ENCODE data around the gene MR1.

MR1 gene

GRCh38 chr1:181079920-181080319 lies 46.1 kb downstream of the MR1 start:
- Histone ChIP-seq H3K27ac (ENCODE audit: insufficient read depth, low read length, poor library complexity, severe bottlenecking) (no peak overlapping the region), H3K4me1 (ENCODE audit: control insufficient read depth, insufficient read depth, low read length, poor library complexity, severe bottlenecking) (no peaks in the 10 kb centered on the region), H3K36me3 (ENCODE audit: control insufficient read depth, insufficient read depth, low read length) (no peaks in the 10 kb centered on the region), H3K27me3 (replicated peaks; ENCODE audit: control insufficient read depth, insufficient read depth, low read length, poor library complexity, severe bottlenecking) (no peaks in the 10 kb centered on the region), H3K9me3 (ENCODE audit: control insufficient read depth, low read length) (no peaks in the 10 kb centered on the region), H3K4me3 (ENCODE audit: insufficient read depth, low read depth, low read length, poor library complexity, severe bottlenecking) (no peak overlapping the region)
- no peak for DNase-seq

- Histone ChIP-seq H3K4me3 (ENCODE audit: insufficient read depth, low read depth, low read length, poor library complexity, severe bottlenecking) (no peak overlapping the region), H3K27me3 (replicated peaks; ENCODE audit: control insufficient read depth, insufficient read depth, low read length, poor library complexity, severe bottlenecking) (no peaks in the 10 kb centered on the region), H3K9me3 (ENCODE audit: control insufficient read depth, low read length) (no peaks in the 10 kb centered on the region), H3K4me1 (ENCODE audit: control insufficient read depth, insufficient read depth, low read length, poor library complexity, severe bottlenecking) (no peaks in the 10 kb centered on the region), H3K36me3 (ENCODE audit: control insufficient read depth, insufficient read depth, low read length) (no peaks in the 10 kb centered on the region), H3K27ac (ENCODE audit: insufficient read depth, low read length, poor library complexity, severe bottlenecking) (no peak overlapping the region)
- DNase-seq = no peak
Observed at GRCh38 chr1:181080556-181080955, 46.8 kb downstream of the MR1 start.

- Histone ChIP-seq H3K27ac (ENCODE audit: insufficient read depth, low read length, poor library complexity, severe bottlenecking) (no peak overlapping the region), H3K9me3 (ENCODE audit: control insufficient read depth, low read length) (no peaks in the 10 kb centered on the region), H3K4me3 (ENCODE audit: insufficient read depth, low read depth, low read length, poor library complexity, severe bottlenecking) (no peak overlapping the region), H3K4me1 (ENCODE audit: control insufficient read depth, insufficient read depth, low read length, poor library complexity, severe bottlenecking) (no peaks in the 10 kb centered on the region), H3K27me3 (replicated peaks; ENCODE audit: control insufficient read depth, insufficient read depth, low read length, poor library complexity, severe bottlenecking) (no peaks in the 10 kb centered on the region), H3K36me3 (ENCODE audit: control insufficient read depth, insufficient read depth, low read length) (no peaks in the 10 kb centered on the region)
- no peak for DNase-seq
Observed at GRCh38 chr1:181081395-181081794, 47.6 kb downstream of the MR1 start.

GRCh38 chr1:181083842-181084605 lies 50.2 kb downstream of the MR1 start:
- H3K36me3 ChIP-seq (ENCODE audit: control insufficient read depth, insufficient read depth, low read length) = no peaks in the 10 kb centered on the region
- DNase-seq = peak; percentile 25 to 38 (median 32)
- no peak overlapping the region for H3K27ac ChIP-seq (ENCODE audit: insufficient read depth, low read length, poor library complexity, severe bottlenecking)
- H3K4me3 ChIP-seq (ENCODE audit: insufficient read depth, low read depth, low read length, poor library complexity, severe bottlenecking) = no peak overlapping the region
- no peaks in the 10 kb centered on the region for H3K9me3 ChIP-seq (ENCODE audit: control insufficient read depth, low read length)
- no peaks in the 10 kb centered on the region for H3K4me1 ChIP-seq (ENCODE audit: control insufficient read depth, insufficient read depth, low read length, poor library complexity, severe bottlenecking)
- no peaks in the 10 kb centered on the region for H3K27me3 ChIP-seq (replicated peaks; ENCODE audit: control insufficient read depth, insufficient read depth, low read length, poor library complexity, severe bottlenecking)

- H3K9me3 ChIP-seq (ENCODE audit: control insufficient read depth, low read length) = no peaks in the 10 kb centered on the region
- H3K27me3 ChIP-seq (replicated peaks; ENCODE audit: control insufficient read depth, insufficient read depth, low read length, poor library complexity, severe bottlenecking) = no peaks in the 10 kb centered on the region
- DNase-seq = no peak
- H3K4me1 ChIP-seq (ENCODE audit: control insufficient read depth, insufficient read depth, low read length, poor library complexity, severe bottlenecking) = no peaks in the 10 kb centered on the region
- H3K4me3 ChIP-seq (ENCODE audit: insufficient read depth, low read depth, low read length, poor library complexity, severe bottlenecking) = no peak overlapping the region
- H3K27ac ChIP-seq (ENCODE audit: insufficient read depth, low read length, poor library complexity, severe bottlenecking) = no peak overlapping the region
- no peaks in the 10 kb centered on the region for H3K36me3 ChIP-seq (ENCODE audit: control insufficient read depth, insufficient read depth, low read length)
Observed at GRCh38 chr1:181084606-181084969, 50.8 kb downstream of the MR1 start.

GRCh38 chr1:181086091-181086490 lies 52.3 kb downstream of the MR1 start:
- DNase-seq = no peak
- no peaks in the 10 kb centered on the region for H3K9me3 ChIP-seq (ENCODE audit: control insufficient read depth, low read length)
- H3K4me1 ChIP-seq (ENCODE audit: control insufficient read depth, insufficient read depth, low read length, poor library complexity, severe bottlenecking) = peaks cover 7% of the 10 kb centered on the region
- no peak overlapping the region for H3K4me3 ChIP-seq (ENCODE audit: insufficient read depth, low read depth, low read length, poor library complexity, severe bottlenecking)
- no peaks in the 10 kb centered on the region for H3K27me3 ChIP-seq (replicated peaks; ENCODE audit: control insufficient read depth, insufficient read depth, low read length, poor library complexity, severe bottlenecking)
- H3K36me3 ChIP-seq (ENCODE audit: control insufficient read depth, insufficient read depth, low read length) = no peaks in the 10 kb centered on the region
- H3K27ac ChIP-seq (ENCODE audit: insufficient read depth, low read length, poor library complexity, severe bottlenecking) = no peak overlapping the region

GRCh38 chr1:181086926-181087325 lies 53.1 kb downstream of the MR1 start:
- H3K27ac ChIP-seq (ENCODE audit: insufficient read depth, low read length, poor library complexity, severe bottlenecking) = no peak overlapping the region

GRCh38 chr1:181087400-181087901 lies 53.7 kb downstream of the MR1 start:
- H3K4me1 ChIP-seq (ENCODE audit: control insufficient read depth, insufficient read depth, low read length, poor library complexity, severe bottlenecking) = peaks cover 11% of the 10 kb centered on the region
- H3K4me3 ChIP-seq (ENCODE audit: insufficient read depth, low read depth, low read length, poor library complexity, severe bottlenecking) = no peak overlapping the region
- H3K9me3 ChIP-seq (ENCODE audit: control insufficient read depth, low read length) = no peaks in the 10 kb centered on the region
- H3K27me3 ChIP-seq (replicated peaks; ENCODE audit: control insufficient read depth, insufficient read depth, low read length, poor library complexity, severe bottlenecking) = no peaks in the 10 kb centered on the region
- H3K27ac ChIP-seq (ENCODE audit: insufficient read depth, low read length, poor library complexity, severe bottlenecking) = no peak overlapping the region
- no peak for DNase-seq
- no peaks in the 10 kb centered on the region for H3K36me3 ChIP-seq (ENCODE audit: control insufficient read depth, insufficient read depth, low read length)

More at GRCh38 chr1:181086926-181087325, 53.1 kb downstream of the MR1 start:
- Histone ChIP-seq H3K4me1 (ENCODE audit: control insufficient read depth, insufficient read depth, low read length, poor library complexity, severe bottlenecking) (peaks cover 11% of the 10 kb centered on the region), H3K9me3 (ENCODE audit: control insufficient read depth, low read length) (no peaks in the 10 kb centered on the region), H3K4me3 (ENCODE audit: insufficient read depth, low read depth, low read length, poor library complexity, severe bottlenecking) (no peak overlapping the region), H3K27me3 (replicated peaks; ENCODE audit: control insufficient read depth, insufficient read depth, low read length, poor library complexity, severe bottlenecking) (no peaks in the 10 kb centered on the region), H3K36me3 (ENCODE audit: control insufficient read depth, insufficient read depth, low read length) (no peaks in the 10 kb centered on the region)
- DNase-seq = no peak

GRCh38 chr1:181088079-181089016 lies 54.6 kb downstream of the MR1 start, which contains the start of gene IER5:
Gene IER5, plus strand, starts transcription at chr1:181088700. Its CDS starts 203 bp downstream, at chr1:181088903.
- H3K36me3 ChIP-seq (ENCODE audit: control insufficient read depth, insufficient read depth, low read length) = no peaks in the 10 kb centered on the region
- DNase-seq = peak; percentile 92 to 95 (median 92)
- H3K4me1 ChIP-seq (ENCODE audit: control insufficient read depth, insufficient read depth, low read length, poor library complexity, severe bottlenecking) = peaks cover 11% of the 10 kb centered on the region
- peak within 1 kb of the TSS; percentile 92 for H3K4me3 ChIP-seq (ENCODE audit: insufficient read depth, low read depth, low read length, poor library complexity, severe bottlenecking)
- H3K27ac ChIP-seq (ENCODE audit: insufficient read depth, low read length, poor library complexity, severe bottlenecking) = peak within 1 kb of the TSS; percentile 99
- H3K27me3 ChIP-seq (replicated peaks; ENCODE audit: control insufficient read depth, insufficient read depth, low read length, poor library complexity, severe bottlenecking) = no peaks in the 10 kb centered on the region
- no peaks in the 10 kb centered on the region for H3K9me3 ChIP-seq (ENCODE audit: control insufficient read depth, low read length)
